ENCODE results near the gene C1orf94.
A peak's percentile ranks its signal among the peaks of the same experiment; 100 is the strongest.

Gene C1orf94

GRCh38 chr1:34153246-34153645 lies 23.5 kb upstream of the C1orf94 start:
- DNase-seq (ENCODE audit: low read depth), result no peak
- no peak overlapping the region for H3K4me3 ChIP-seq (ENCODE audit: low read length)
- no peak for TF ChIP-seq CTCF (IDR thresholded peaks at IDR 0.05; ENCODE audit: insufficient read depth, low read depth, low read length, missing control alignments)

GRCh38 chr1:34155860-34156259 lies 20.8 kb upstream of the C1orf94 start:
- DNase-seq (ENCODE audit: low read depth), result no peak

GRCh38 chr1:34156739-34157138 lies 20.0 kb upstream of the C1orf94 start:
- no peak for TF ChIP-seq CTCF (IDR thresholded peaks at IDR 0.05; ENCODE audit: insufficient read depth, low read depth, low read length, missing control alignments)
- DNase-seq (ENCODE audit: low read depth), result no peak
- H3K4me3 ChIP-seq (ENCODE audit: low read length), result no peak overlapping the region

More at GRCh38 chr1:34155860-34156259, 20.8 kb upstream of the C1orf94 start:
- TF ChIP-seq CTCF (IDR thresholded peaks at IDR 0.05; ENCODE audit: insufficient read depth, low read depth, low read length, missing control alignments), result no peak
- H3K4me3 ChIP-seq (ENCODE audit: low read length), result no peak overlapping the region

- peak; percentile 70 for DNase-seq (ENCODE audit: low read depth)
- TF ChIP-seq CTCF (IDR thresholded peaks at IDR 0.05; ENCODE audit: insufficient read depth, low read depth, low read length, missing control alignments), result peak; percentile 51
- H3K4me3 ChIP-seq (ENCODE audit: low read length), result peak overlapping the region; percentile 14
Observed at GRCh38 chr1:34162852-34163766, 13.6 kb upstream of the C1orf94 start.

GRCh38 chr1:34163792-34164731 lies 12.6 kb upstream of the C1orf94 start:
- peak overlapping the region; percentile 14 for H3K4me3 ChIP-seq (ENCODE audit: low read length)

More at GRCh38 chr1:34163792-34164731, 12.6 kb upstream of the C1orf94 start:
- no peak for TF ChIP-seq CTCF (IDR thresholded peaks at IDR 0.05; ENCODE audit: insufficient read depth, low read depth, low read length, missing control alignments)
- DNase-seq (ENCODE audit: low read depth), result no peak
